K562 (cell line): ENCODE measurements around the gene PLEKHA7.

Source experiments
- MAFK ChIP-seq: IDR thresholded peaks from 2 replicates; pipeline ENCODE4 v1.6.1; 2011; ENCODE audit warnings: low read length, improper control_type of control experiment
- MYBL2 ChIP-seq, 2 experiments: fragments of 450-650 bp in 1 of 2; sonication (generic) in 1 of 2; formaldehyde crosslinking in 1 of 2; IDR thresholded peaks; 2 replicates each; pipeline versions ENCODE4 v1.6.1 to v1.8.1; 2017 to 2022; ENCODE audit warnings: borderline replicate concordance in 1 of 2, inconsistent platforms in 1 of 2, low read depth in 1 of 2, mild to moderate bottlenecking in 1 of 2, missing genetic modification reagents in 1 of 2, moderate library complexity in 1 of 2
- POLR2A ChIP-seq: fragments of 450-650 bp; conservative IDR thresholded peaks from 2 replicates; pipeline ENCODE4 v1.6.1; 2016
- POLR2AphosphoS5 ChIP-seq: IDR thresholded peaks from 2 replicates; pipeline ENCODE4 v1.6.1; 2011; ENCODE audit warnings: mild to moderate bottlenecking, low read depth, low read length, moderate library complexity; ENCODE audit not compliant: control insufficient read depth, insufficient read depth
- TF ChIP-seq, protein P1 (sequence below): sonication (generic); formaldehyde crosslinking; IDR thresholded peaks from 2 replicates; pipeline ENCODE4 v1.4.0; 2020; ENCODE audit warnings: mild to moderate bottlenecking, missing genetic modification reagents

DNA sequence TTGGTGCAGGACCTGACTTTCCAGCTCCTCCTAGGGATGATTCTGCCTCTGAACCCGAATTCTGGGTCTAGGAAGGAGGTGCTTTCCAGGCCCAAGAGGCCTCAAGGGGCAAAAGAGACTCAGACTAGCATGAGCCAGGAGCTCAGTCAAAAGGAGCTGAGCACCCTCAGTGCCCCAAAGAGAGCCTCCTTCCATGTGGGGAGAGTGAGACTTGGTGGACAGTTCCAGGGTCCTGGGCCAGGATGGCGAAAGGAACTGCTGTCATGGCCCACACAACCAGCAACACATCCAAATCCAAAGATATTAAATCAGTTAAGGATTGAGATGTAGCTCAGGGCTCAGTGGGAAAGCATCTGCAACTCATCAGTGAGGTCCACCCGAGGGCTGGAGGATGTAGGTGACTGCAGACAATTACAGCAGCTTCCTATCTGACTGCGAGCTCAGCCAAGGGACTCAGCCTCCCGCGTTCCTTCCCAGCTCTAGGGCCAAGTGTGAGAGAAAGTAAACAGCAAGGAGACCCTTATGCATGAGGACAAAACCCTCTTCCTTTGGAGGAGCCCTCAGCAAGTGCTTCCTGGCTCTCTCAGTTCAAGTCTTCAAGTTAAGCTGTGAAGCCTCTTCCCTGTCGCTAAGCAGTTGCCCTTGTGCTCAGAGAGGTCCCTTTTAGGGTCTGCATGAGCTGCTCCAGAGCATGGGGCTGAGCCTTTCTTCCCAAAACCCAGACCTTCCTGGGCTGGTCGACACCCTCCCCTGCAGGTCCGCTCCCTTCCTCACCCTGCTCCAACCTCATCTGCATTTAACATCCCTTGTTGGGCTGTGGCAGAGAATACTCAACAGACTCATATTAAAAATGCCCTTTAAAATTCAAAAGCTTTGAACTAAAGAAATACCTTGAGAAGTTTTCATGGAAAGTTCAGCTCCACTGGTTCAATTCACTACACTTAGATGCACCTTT, 240.0 kb downstream of the PLEKHA7 start:
- TF ChIP-seq MYBL2 (IDR thresholded peaks at IDR 0.05; ENCODE audit: low read depth) (no peak), MYBL2 (CRISPR knock-in tag; IDR thresholded peaks at IDR 0.05; ENCODE audit: borderline replicate concordance) (no peak), POLR2A (no peak), MAFK (no peak), POLR2AphosphoS5 (no peak)
- TF ChIP-seq, protein P1, sequence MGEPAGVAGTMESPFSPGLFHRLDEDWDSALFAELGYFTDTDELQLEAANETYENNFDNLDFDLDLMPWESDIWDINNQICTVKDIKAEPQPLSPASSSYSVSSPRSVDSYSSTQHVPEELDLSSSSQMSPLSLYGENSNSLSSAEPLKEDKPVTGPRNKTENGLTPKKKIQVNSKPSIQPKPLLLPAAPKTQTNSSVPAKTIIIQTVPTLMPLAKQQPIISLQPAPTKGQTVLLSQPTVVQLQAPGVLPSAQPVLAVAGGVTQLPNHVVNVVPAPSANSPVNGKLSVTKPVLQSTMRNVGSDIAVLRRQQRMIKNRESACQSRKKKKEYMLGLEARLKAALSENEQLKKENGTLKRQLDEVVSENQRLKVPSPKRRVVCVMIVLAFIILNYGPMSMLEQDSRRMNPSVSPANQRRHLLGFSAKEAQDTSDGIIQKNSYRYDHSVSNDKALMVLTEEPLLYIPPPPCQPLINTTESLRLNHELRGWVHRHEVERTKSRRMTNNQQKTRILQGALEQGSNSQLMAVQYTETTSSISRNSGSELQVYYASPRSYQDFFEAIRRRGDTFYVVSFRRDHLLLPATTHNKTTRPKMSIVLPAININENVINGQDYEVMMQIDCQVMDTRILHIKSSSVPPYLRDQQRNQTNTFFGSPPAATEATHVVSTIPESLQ (CRISPR knock-in tag): no peak
